H1 (cell line): ENCODE measurements around the gene FBN2. TPM values are rescaled to one million over a fixed set of nuclear protein-coding genes. Genes with fewer than 3 reads are reported as not detected.

Experiments
- CTCF ChIA-PET: fragments of 300-600 bp; sonication (Branson Sonifier 250); formaldehyde crosslinking; loops from one replicate; lab custom pipeline; 2021; ENCODE audit not compliant: partially characterized antibody; lab: Charles Lee
- POLR2A ChIA-PET: fragments of 300-600 bp; sonication (Branson Sonifier 250); formaldehyde crosslinking; loops from one replicate; lab custom pipeline; 2021; ENCODE audit warnings: inconsistent platforms; ENCODE audit not compliant: partially characterized antibody; lab: Charles Lee
- DNase-seq, 2 experiments: peaks; one replicate each; pipeline versions ENCODE4 v3.0.0 to v3.0.0-alpha.2; 2010 to 2022; ENCODE audit warnings: low spot score in 2 of 2, low read depth in 1 of 2, mixed read lengths in 1 of 2
- FAIRE-seq: peaks from 2 replicates; lab custom pipeline; 2011; peaks lifted over from hg19 to GRCh38; lab: Jason Lieb, UNC
- H2AFZ ChIP-seq: 2 replicates; pipeline ENCODE4 v1.8.1; 2012; ENCODE audit warnings: low read length, inconsistent platforms
- H2AK5ac ChIP-seq: 2 replicates; pipeline ENCODE4 v1.6.1; 2013; ENCODE audit warnings: low read depth, low read length
- H2BK120ac ChIP-seq: replicated peaks from 2 replicates; pipeline ENCODE3; 2013; ENCODE audit warnings: low read depth, low read length, inconsistent platforms
- H2BK12ac ChIP-seq: 2 replicates; pipeline ENCODE4 v1.6.1; 2013; ENCODE audit warnings: low read depth, low read length
- H2BK15ac ChIP-seq: 2 replicates; pipeline ENCODE4 v1.6.1; 2013; ENCODE audit warnings: low read length
- H2BK20ac ChIP-seq: 2 replicates; pipeline ENCODE4 v1.6.1; 2013; ENCODE audit warnings: low read length
- H2BK5ac ChIP-seq: 2 replicates; pipeline ENCODE4 v1.6.1; 2013; ENCODE audit warnings: low read depth, low read length
- H3K14ac ChIP-seq: 2 replicates; pipeline ENCODE4 v1.6.1; 2013; ENCODE audit warnings: inconsistent platforms; ENCODE audit not compliant: insufficient read length
- H3K18ac ChIP-seq: 2 replicates; pipeline ENCODE4 v1.6.1; 2013; ENCODE audit warnings: low read length; ENCODE audit errors: extremely low read depth
- H3K23ac ChIP-seq: 2 replicates; pipeline ENCODE4 v1.6.1; 2013; ENCODE audit warnings: inconsistent platforms; ENCODE audit not compliant: insufficient read length
- H3K23me2 ChIP-seq: 2 replicates; pipeline ENCODE4 v1.6.1; 2013; ENCODE audit warnings: low read depth, low read length
- H3K27ac ChIP-seq: 2 replicates; pipeline ENCODE4 v1.6.1; 2011; ENCODE audit warnings: low read depth, low read length, inconsistent platforms
- H3K27me3 ChIP-seq, 4 experiments: replicated peaks in 1 of 4; 1 replicate in 1 of 4; 2 replicates in 3 of 4; pipeline versions ENCODE4 v1.6.1 to v1.8.1; 2011 to 2013; ENCODE audit warnings: low read length in 3 of 4, mild to moderate bottlenecking in 3 of 4, inconsistent platforms in 2 of 4, mixed read lengths in 2 of 4, moderate library complexity in 1 of 4; ENCODE audit not compliant: control insufficient read depth in 3 of 4, insufficient read depth in 3 of 4; ENCODE audit errors: extremely low read depth in 1 of 4
- H3K36me3 ChIP-seq, 4 experiments: 2 replicates each; pipeline versions ENCODE4 v1.6.1 to v1.8.1; 2011 to 2013; ENCODE audit warnings: mild to moderate bottlenecking in 4 of 4, low read length in 3 of 4, moderate library complexity in 2 of 4, control low read depth in 1 of 4, inconsistent platforms in 1 of 4; ENCODE audit not compliant: insufficient read depth in 4 of 4, control insufficient read depth in 2 of 4
- H3K4ac ChIP-seq: replicated peaks from 2 replicates; pipeline ENCODE3; 2013; ENCODE audit warnings: low read length, low read depth, mixed read lengths, inconsistent platforms; ENCODE audit not compliant: insufficient read length
- H3K4me1 ChIP-seq, 4 experiments: replicated peaks in 1 of 4; 1 replicate in 1 of 4; 2 replicates in 3 of 4; pipeline versions ENCODE4 v1.6.1 to v1.8.1; 2011 to 2013; ENCODE audit warnings: low read length in 3 of 4, inconsistent platforms in 2 of 4, mixed read lengths in 1 of 4; ENCODE audit not compliant: insufficient read depth in 4 of 4, control insufficient read depth in 3 of 4
- H3K4me2 ChIP-seq, 2 experiments: 2 replicates each; pipeline versions ENCODE4 v1.6.1 to v1.8.1; 2011 to 2013; ENCODE audit warnings: low read depth in 2 of 2, low read length in 2 of 2, control low read depth in 1 of 2, inconsistent platforms in 1 of 2, mild to moderate bottlenecking in 1 of 2; ENCODE audit not compliant: insufficient read depth in 1 of 2
- H3K4me3 ChIP-seq, 4 experiments: fragments of 200-600, 300-600 bp in 1 of 4; sonication (generic), shearing (Covaris generic), sonication (Bioruptor Twin) in 1 of 4; 2 replicates each; pipeline versions ENCODE4 v1.5.1 to v1.8.1; 2011 to 2016; ENCODE audit warnings: low read length in 4 of 4, low read depth in 3 of 4, control low read depth in 2 of 4, inconsistent platforms in 2 of 4, mild to moderate bottlenecking in 2 of 4, mixed read lengths in 1 of 4, moderate library complexity in 1 of 4; ENCODE audit not compliant: insufficient read depth in 2 of 4; ENCODE audit errors: extremely low read depth in 1 of 4
- H3K56ac ChIP-seq: replicated peaks from 2 replicates; pipeline ENCODE3; 2013; ENCODE audit warnings: low read depth, mild to moderate bottlenecking, mixed read lengths, low read length, inconsistent platforms; ENCODE audit not compliant: insufficient read length
- H3K79me1 ChIP-seq: 2 replicates; pipeline ENCODE4 v1.6.1; 2013; ENCODE audit warnings: low read depth, low read length, control low read depth
- H3K79me2 ChIP-seq, 2 experiments: 2 replicates each; pipeline versions ENCODE4 v1.6.1 to v1.8.1; 2012 to 2013; ENCODE audit warnings: low read length in 2 of 2, mild to moderate bottlenecking in 2 of 2, inconsistent platforms in 1 of 2; ENCODE audit not compliant: insufficient read depth in 2 of 2, control insufficient read depth in 1 of 2
- H3K9ac ChIP-seq, 4 experiments: replicated peaks in 1 of 4; 1 replicate in 1 of 4; 2 replicates in 3 of 4; pipeline versions ENCODE4 v1.6.1 to v1.8.1; 2011 to 2013; ENCODE audit warnings: low read depth in 3 of 4, low read length in 3 of 4, control low read depth in 2 of 4, mild to moderate bottlenecking in 2 of 4, moderate library complexity in 2 of 4, inconsistent platforms in 1 of 4; ENCODE audit errors: extremely low read depth in 1 of 4
- H3K9me3 ChIP-seq, 2 experiments: 2 replicates each; pipeline versions ENCODE4 v1.6.1 to v1.8.1; 2012 to 2013; ENCODE audit warnings: mild to moderate bottlenecking in 2 of 2, moderate library complexity in 2 of 2, control low read depth in 1 of 2, inconsistent platforms in 1 of 2, low read depth in 1 of 2, low read length in 1 of 2, mixed read lengths in 1 of 2; ENCODE audit not compliant: insufficient read depth in 2 of 2
- H4K20me1 ChIP-seq, 2 experiments: replicated peaks in 1 of 2; 2 replicates each; pipeline versions ENCODE3 to v1.8.1; 2011 to 2013; ENCODE audit warnings: inconsistent platforms in 2 of 2, low read length in 2 of 2, mild to moderate bottlenecking in 1 of 2; ENCODE audit not compliant: insufficient read depth in 2 of 2, control insufficient read depth in 1 of 2
- H4K5ac ChIP-seq: 2 replicates; pipeline ENCODE4 v1.6.1; 2013; ENCODE audit warnings: low read length, low read depth, mixed read lengths, inconsistent platforms; ENCODE audit not compliant: insufficient read length
- H4K8ac ChIP-seq: 2 replicates; pipeline ENCODE4 v1.8.0; 2013; ENCODE audit warnings: mild to moderate bottlenecking, moderate library complexity, low read length, inconsistent platforms; ENCODE audit not compliant: insufficient read depth; ENCODE audit errors: extremely low read depth
- H4K91ac ChIP-seq: replicated peaks from 2 replicates; pipeline ENCODE3; 2013; ENCODE audit warnings: low read length, mixed read lengths, inconsistent platforms; ENCODE audit not compliant: insufficient read length
- CBX5 ChIP-seq: fragments of 300-800, 300-1000 bp; sonication (generic); IDR thresholded peaks from 2 replicates; pipeline ENCODE4 v1.7.1; 2016; ENCODE audit warnings: antibody characterized with exemption, low read length, low read depth
- JUND ChIP-seq: IDR thresholded peaks from 2 replicates; pipeline ENCODE4 v1.6.1; 2011; ENCODE audit warnings: mild to moderate bottlenecking, improper control_type of control experiment, low read length
- NRF1 ChIP-seq: IDR thresholded peaks from 2 replicates; pipeline ENCODE4 v1.6.1; 2011; ENCODE audit warnings: mild to moderate bottlenecking, low read depth, low read length, improper control_type of control experiment
- PHF8 ChIP-seq: fragments of 200-600 bp; sonication (generic); conservative IDR thresholded peaks from 2 replicates; pipeline ENCODE4 v1.7.1; 2012; ENCODE audit warnings: low read depth, mild to moderate bottlenecking, inconsistent platforms, low read length, moderate library complexity
- POU5F1 ChIP-seq: IDR thresholded peaks from 2 replicates; pipeline ENCODE4 v1.6.1; 2011; ENCODE audit warnings: low read depth, mild to moderate bottlenecking, low read length, moderate library complexity
- RBBP5 ChIP-seq: IDR thresholded peaks from 2 replicates; pipeline ENCODE4 v1.7.1; 2012; ENCODE audit warnings: low read depth, mild to moderate bottlenecking, inconsistent platforms, low read length, moderate library complexity, borderline replicate concordance
- RFX5 ChIP-seq: IDR thresholded peaks from 2 replicates; pipeline ENCODE4 v1.6.1; 2011; ENCODE audit warnings: low read depth, low read length, improper control_type of control experiment, borderline replicate concordance
- SP4 ChIP-seq: IDR thresholded peaks from 2 replicates; pipeline ENCODE4 v1.6.1; 2012; ENCODE audit warnings: low read length, inconsistent platforms
- YY1 ChIP-seq: IDR thresholded peaks from 2 replicates; pipeline ENCODE4 v1.6.1; 2011; ENCODE audit warnings: low read depth, mild to moderate bottlenecking, low read length
- WGBS, 2 experiments: shearing (Covaris generic) in 1 of 2; methylation state at CpG; one replicate each; pipeline versions ENCODE4 v1.1.6 to v1.1.7; 2013 to 2015; ENCODE audit warnings: low lambda C conversion rate in 2 of 2, mixed read lengths in 2 of 2, inconsistent platforms in 1 of 2, low coverage in 1 of 2, missing lambda C conversion rate in 1 of 2; ENCODE audit not compliant: insufficient replicate concordance in 2 of 2, insufficient coverage in 1 of 2, insufficient read length in 1 of 2; ENCODE audit errors: extremely low coverage in 1 of 2, missing lambda C conversion rate in 1 of 2; 5-methylcytosine and 5-hydroxymethylcytosine counted together
- polyA plus RNA-seq, 7 experiments: library from polyadenylated mRNA; depleted of rRNA in 3 of 7; stranded (reverse) in 5 of 7; unstranded in 2 of 7; fragments of >200 nt in 5 of 7; fragments of 200-250 nt in 2 of 7; gene quantifications; 1 replicate in 5 of 7; 2 replicates in 1 of 7; 4 replicates in 1 of 7; pipeline versions ENCODE4 v1.2.1 to v1.2.3, GENCODE V29; 2011 to 2013; ENCODE audit warnings: missing spikeins in 2 of 7, mixed read lengths in 2 of 7
- total RNA-seq: library from RNA; stranded (reverse); fragmentation: NEBNext Ultra II Directional; extraction: Animal tissue kit (Norgen Biotek cat#: 25700); gene quantifications from 2 replicates; pipeline ENCODE4 v1.2.1, GENCODE V29; 2021
- TF ChIP-seq, protein P1 (sequence below): IDR thresholded peaks from 2 replicates; pipeline ENCODE4 v1.6.1; 2012; ENCODE audit warnings: inconsistent platforms
- TF ChIP-seq, protein P2 (sequence below), 3 experiments: IDR thresholded peaks; 1 replicate in 2 of 3; 2 replicates in 1 of 3; pipeline versions ENCODE4 v1.5.1 to v1.6.1; 2011; ENCODE audit warnings: low read length in 3 of 3, mild to moderate bottlenecking in 3 of 3, inconsistent platforms in 2 of 3, low read depth in 1 of 3, moderate library complexity in 1 of 3; ENCODE audit not compliant: insufficient read depth in 1 of 3; ENCODE audit errors: control extremely low read depth in 1 of 3

FBN2 gene
- total and polyA plus RNA-seq, 2 of the 8 experiments (the other 6 are each of a cell fraction or from before 2014, with no cell fraction given): 14.1 to 16.3 TPM

DNA sequence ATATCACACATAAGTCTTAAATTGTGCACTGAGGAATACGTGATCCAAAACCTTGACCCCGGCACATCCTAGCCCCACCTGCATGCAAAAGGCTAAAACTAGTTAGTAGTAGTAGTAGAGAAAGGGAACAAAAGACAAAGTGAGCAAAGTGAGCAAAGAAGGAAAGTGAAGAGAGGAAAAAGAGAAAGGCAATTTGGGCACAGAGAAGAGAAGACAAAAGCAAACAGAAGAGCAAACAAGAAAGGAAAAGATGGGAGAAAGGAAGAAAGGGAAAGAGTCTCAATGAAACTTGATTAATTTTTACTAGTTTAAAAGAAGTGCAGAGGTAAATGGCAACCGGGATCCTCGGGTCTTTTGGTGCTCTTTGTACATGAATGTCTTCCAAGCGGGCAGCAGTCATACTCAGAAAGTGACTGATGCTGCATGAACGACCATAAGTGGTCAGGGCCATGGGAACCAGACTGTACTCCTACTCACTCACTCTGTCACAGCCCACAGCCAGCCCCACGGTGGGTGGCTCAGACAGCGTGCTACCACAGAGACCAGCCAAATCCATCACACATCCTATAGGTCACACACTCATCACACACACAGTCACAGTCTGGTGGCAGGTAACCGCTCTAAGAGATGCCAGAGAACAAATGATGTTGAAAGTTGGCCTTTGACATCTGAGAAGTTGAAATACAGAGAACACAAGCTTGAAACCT is 203.9 kb downstream of the FBN2 start:
- ChIA-PET POLR2A (no interaction called here), CTCF (interaction anchor here (1.0 kb wide), 1 partner anchor 158 kb away, joined by 4 read pairs; no protein-coding TSS in a partner anchor)
- Histone ChIP-seq H4K20me1 (no peaks in the 10 kb centered on the region), H3K14ac (no peak overlapping the region), H3K27me3 (no peaks in the 10 kb centered on the region), H4K91ac (no peak overlapping the region), H3K9me3 (no peaks in the 10 kb centered on the region), H3K56ac (no peak overlapping the region), H3K9ac (no peak overlapping the region), H2BK12ac (no peak overlapping the region), H3K4ac (no peak overlapping the region), H3K18ac (no peak overlapping the region), H3K27ac (no peak overlapping the region), H3K36me3 (peaks cover 0 to 42% (median 4%) of the 10 kb centered on the region in 4 experiments; a peak in 5 of 8 replicates), H3K79me2 (no peaks in the 10 kb centered on the region), H2BK20ac (no peak overlapping the region), H4K5ac (no peak overlapping the region), H2BK15ac (no peak overlapping the region), H3K4me3 (no peak overlapping the region), H3K4me1 (no peaks in the 10 kb centered on the region), H4K8ac (no peak overlapping the region), H2BK5ac (no peak overlapping the region), H3K4me2 (no peak overlapping the region), H2BK120ac (no peak overlapping the region), H3K79me1 (no peaks in the 10 kb centered on the region), H3K23me2 (no peaks in the 10 kb centered on the region), H3K23ac (no peak overlapping the region), H2AFZ (no peak overlapping the region), H2AK5ac (no peak overlapping the region)
- 94% methylated on average over 9 of the region's 9 CpGs; no CpG with 5 or more reads in 1 of the 2 experiments for WGBS, 2 experiments
- FAIRE-seq (no peak), DNase-seq (no peak)
- TF ChIP-seq SP4: no peak
- no peak for TF ChIP-seq RBBP5
- TF ChIP-seq PHF8: no peak
- no peak for TF ChIP-seq POU5F1
- TF ChIP-seq RFX5: no peak
- TF ChIP-seq CBX5: no peak
- TF ChIP-seq, protein P1, sequence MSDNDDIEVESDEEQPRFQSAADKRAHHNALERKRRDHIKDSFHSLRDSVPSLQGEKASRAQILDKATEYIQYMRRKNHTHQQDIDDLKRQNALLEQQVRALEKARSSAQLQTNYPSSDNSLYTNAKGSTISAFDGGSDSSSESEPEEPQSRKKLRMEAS: no peak
- TF ChIP-seq, protein P2, sequence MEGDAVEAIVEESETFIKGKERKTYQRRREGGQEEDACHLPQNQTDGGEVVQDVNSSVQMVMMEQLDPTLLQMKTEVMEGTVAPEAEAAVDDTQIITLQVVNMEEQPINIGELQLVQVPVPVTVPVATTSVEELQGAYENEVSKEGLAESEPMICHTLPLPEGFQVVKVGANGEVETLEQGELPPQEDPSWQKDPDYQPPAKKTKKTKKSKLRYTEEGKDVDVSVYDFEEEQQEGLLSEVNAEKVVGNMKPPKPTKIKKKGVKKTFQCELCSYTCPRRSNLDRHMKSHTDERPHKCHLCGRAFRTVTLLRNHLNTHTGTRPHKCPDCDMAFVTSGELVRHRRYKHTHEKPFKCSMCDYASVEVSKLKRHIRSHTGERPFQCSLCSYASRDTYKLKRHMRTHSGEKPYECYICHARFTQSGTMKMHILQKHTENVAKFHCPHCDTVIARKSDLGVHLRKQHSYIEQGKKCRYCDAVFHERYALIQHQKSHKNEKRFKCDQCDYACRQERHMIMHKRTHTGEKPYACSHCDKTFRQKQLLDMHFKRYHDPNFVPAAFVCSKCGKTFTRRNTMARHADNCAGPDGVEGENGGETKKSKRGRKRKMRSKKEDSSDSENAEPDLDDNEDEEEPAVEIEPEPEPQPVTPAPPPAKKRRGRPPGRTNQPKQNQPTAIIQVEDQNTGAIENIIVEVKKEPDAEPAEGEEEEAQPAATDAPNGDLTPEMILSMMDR (IDR thresholded peaks at IDR 0.05; ENCODE audit: control extremely low read depth in 1 of 3, insufficient read depth in 1 of 3, low read depth in 1 of 3, low read length in 3 of 3): no peak
- no peak for TF ChIP-seq YY1
- TF ChIP-seq NRF1: no peak
- no peak for TF ChIP-seq JUND
